GM21526 (cell line): ENCODE measurements around the gene TRIAP1.

Experiments used
- ATAC-seq: cut with Tn5 transposase; IDR thresholded peaks from one replicate; pipeline ENCODE4 v1.9.1; 2021; ENCODE audit warnings: moderate library complexity; ENCODE audit not compliant: unreplicated experiment, low FRiP score

The TRIAP1 gene

GRCh38 chr12:120437735-120438494 is 8.3 kb downstream of the TRIAP1 start, which contains the start of gene COX6A1:
Gene COX6A1 (plus strand): TSS chr12:120438113. CDS start chr12:120438127, 14 bp downstream.
- peak; percentile 90 for ATAC-seq

- ATAC-seq: no peak
Observed at GRCh38 chr12:120432772-120433525, 13.2 kb downstream of the TRIAP1 start.

GRCh38 chr12:120429368-120429767 is 16.8 kb downstream of the TRIAP1 start:
- no peak for ATAC-seq

GRCh38 chr12:120428597-120429229 is 17.5 kb downstream of the TRIAP1 start:
- ATAC-seq: no peak

- no peak for ATAC-seq
Observed at GRCh38 chr12:120425797-120426196, 20.4 kb downstream of the TRIAP1 start.

GRCh38 chr12:120422892-120423456 is 23.2 kb downstream of the TRIAP1 start:
- ATAC-seq: no peak

- no peak for ATAC-seq
Observed at GRCh38 chr12:120421701-120422100, 24.5 kb downstream of the TRIAP1 start.

- no peak for ATAC-seq
Observed at GRCh38 chr12:120417917-120418580, 28.1 kb downstream of the TRIAP1 start.

GRCh38 chr12:120416490-120417216 is 29.5 kb downstream of the TRIAP1 start:
- ATAC-seq: no peak

GRCh38 chr12:120413901-120414695 is 32.1 kb downstream of the TRIAP1 start:
- no peak for ATAC-seq

GRCh38 chr12:120412421-120412820 is 33.8 kb downstream of the TRIAP1 start:
- no peak for ATAC-seq

GRCh38 chr12:120408771-120409170 is 37.4 kb downstream of the TRIAP1 start:
- ATAC-seq: no peak

- no peak for ATAC-seq
Observed at GRCh38 chr12:120406553-120406952, 39.6 kb downstream of the TRIAP1 start.

- ATAC-seq: no peak
Observed at GRCh38 chr12:120406069-120406468, 40.1 kb downstream of the TRIAP1 start.

- no peak for ATAC-seq
Observed at GRCh38 chr12:120404271-120404670, 41.9 kb downstream of the TRIAP1 start.

GRCh38 chr12:120403869-120404268 is 42.3 kb downstream of the TRIAP1 start:
- no peak for ATAC-seq

GRCh38 chr12:120402217-120402616 is 44.0 kb downstream of the TRIAP1 start:
- ATAC-seq: no peak

- ATAC-seq: no peak
Observed at GRCh38 chr12:120399531-120399930, 46.7 kb downstream of the TRIAP1 start.
